ENCODE results near the gene CCDC69. TPM values are rescaled to one million over a fixed set of nuclear protein-coding genes. Genes with fewer than 3 reads are reported as not detected.

Gene CCDC69
- total and polyA plus RNA-seq, 10 of the 15 experiments (the other 5 are each of a cell fraction or from before 2014, with no cell fraction given), result 13.5 to 106 (median 70.1) TPM

DNA sequence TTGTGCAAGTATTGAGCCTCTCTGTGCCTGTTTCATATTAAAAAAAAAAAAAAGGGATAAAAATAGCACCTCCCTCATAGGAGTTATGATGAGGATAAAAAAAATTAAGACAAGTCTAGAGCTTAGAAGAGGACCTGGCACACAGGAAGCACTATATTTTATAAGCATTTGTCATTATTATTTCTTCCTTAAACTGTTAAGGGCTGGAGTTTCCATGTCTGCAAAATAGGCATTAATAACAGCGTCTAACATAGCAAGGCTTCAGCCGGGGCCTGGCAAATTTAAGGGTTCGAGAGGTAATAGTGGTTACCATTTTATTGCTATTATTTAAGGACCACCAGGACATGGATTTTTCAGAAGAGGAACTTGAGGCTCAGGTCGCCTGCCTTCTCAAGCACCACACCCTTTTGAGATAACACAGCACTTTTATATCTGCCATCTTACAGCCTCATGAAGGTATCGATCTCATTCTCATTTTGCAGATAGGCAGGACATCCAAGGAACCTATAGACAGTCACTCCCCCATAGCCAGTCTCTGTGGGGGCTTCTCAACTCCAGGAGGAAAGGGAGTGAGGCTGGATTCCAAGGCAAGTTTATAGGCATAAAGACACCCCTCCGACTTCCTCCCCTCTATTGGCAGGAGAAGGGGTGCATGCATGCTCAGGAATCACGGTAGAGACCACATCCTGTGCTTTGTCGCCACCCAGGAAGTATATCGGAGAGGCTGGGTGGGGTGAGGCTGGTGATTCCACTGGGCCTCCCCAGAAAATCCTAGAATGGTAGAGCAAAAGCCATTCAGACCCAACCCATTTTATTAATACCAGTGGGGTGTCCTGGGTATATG lies 68.7 kb downstream of the CCDC69 start:
- Histone ChIP-seq H3K79me2 (ENCODE audit: control insufficient read depth, insufficient read depth, low read length) (peaks cover 86% of the 10 kb centered on the region), H3K27ac (ENCODE audit: control insufficient read depth, insufficient read depth) (peak overlapping the region; percentile 89), H2AFZ (ENCODE audit: control insufficient read depth, low read depth, low read length) (no peak overlapping the region; the same call in 1 of the 2 replicates), H3K9me3 (replicated peaks; ENCODE audit: control insufficient read depth, insufficient read depth, low read length) (no peaks in the 10 kb centered on the region), H3K4me2 (ENCODE audit: control insufficient read depth, insufficient read depth) (peak overlapping the region; percentile 95), H3K4me1 (ENCODE audit: control insufficient read depth, insufficient read depth, low read length) (peaks cover 51% of the 10 kb centered on the region), H4K20me1 (ENCODE audit: control insufficient read depth, insufficient read depth) (no peaks in the 10 kb centered on the region), H3K36me3 (ENCODE audit: control insufficient read depth in 2 of 2, insufficient read depth in 2 of 2, low read length in 1 of 2) (0 out of 4 replicates have a peak, but pooled peaks cover 0 to 3% of the 10 kb centered on the region in 2 experiments), H3K9ac (ENCODE audit: control insufficient read depth, insufficient read depth, low read length) (peak overlapping the region; percentile 90), H3K27me3 (replicated peaks in 1 of 2; ENCODE audit: control insufficient read depth in 2 of 2, insufficient read depth in 2 of 2, low read length in 1 of 2) (no peaks in the 10 kb centered on the region), H3K4me3 (peak overlapping the region; percentile 97)
- 2% methylated on average over 9 of the region's 9 CpGs for WGBS (ENCODE audit: insufficient coverage, insufficient replicate concordance, low lambda C conversion rate, missing lambda C conversion rate)
- intact Hi-C loops (cut with micrococcal nuclease; ENCODE audit: unreplicated experiment) (loop anchor here (5.0 to 10.0 kb wide), 5 partner anchors 97 to 1350 kb away; partner anchors contain the start of genes CD74, G3BP1 and GM2A), in situ Hi-C loops (cut with MboI) (no loop called here)
- peak; percentile 35 for DNase-seq (ENCODE audit: low read depth, low spot score)
- FAIRE-seq, result peak; percentile 35
- ChIA-PET POLR2A (interaction anchor here (0.5 to 8.9 kb wide), 16 partner anchors 8 to 743 kb away, joined by 3 to 152 read pairs (median 4); partner anchors contain the start of genes CCDC69, CD74 and GM2A), SMC1A (ENCODE audit: uncharacterized antibody, unreplicated experiment) (interaction anchor here (0.7 to 35.3 kb wide), 9 partner anchors 9 to 702 kb away, joined by 3 to 1132 read pairs (median 3); no protein-coding TSS in a partner anchor), RAD21 (ENCODE audit: unreplicated experiment) (interaction anchor here (0.8 to 10.8 kb wide), 13 partner anchors 10 to 97 kb away, joined by 3 to 222 read pairs (median 7); partner anchors contain the start of gene GM2A), CTCF (interaction anchor here (0.8 to 40.1 kb wide), 8 partner anchors 8 to 143 kb away, joined by 3 to 1107 read pairs (median 7); no protein-coding TSS in a partner anchor)
- peak; percentile 28 for ATAC-seq
- TSS peak; percentile 43 for BruUV-seq (replicated peaks)
- TF ChIP-seq, protein P1, sequence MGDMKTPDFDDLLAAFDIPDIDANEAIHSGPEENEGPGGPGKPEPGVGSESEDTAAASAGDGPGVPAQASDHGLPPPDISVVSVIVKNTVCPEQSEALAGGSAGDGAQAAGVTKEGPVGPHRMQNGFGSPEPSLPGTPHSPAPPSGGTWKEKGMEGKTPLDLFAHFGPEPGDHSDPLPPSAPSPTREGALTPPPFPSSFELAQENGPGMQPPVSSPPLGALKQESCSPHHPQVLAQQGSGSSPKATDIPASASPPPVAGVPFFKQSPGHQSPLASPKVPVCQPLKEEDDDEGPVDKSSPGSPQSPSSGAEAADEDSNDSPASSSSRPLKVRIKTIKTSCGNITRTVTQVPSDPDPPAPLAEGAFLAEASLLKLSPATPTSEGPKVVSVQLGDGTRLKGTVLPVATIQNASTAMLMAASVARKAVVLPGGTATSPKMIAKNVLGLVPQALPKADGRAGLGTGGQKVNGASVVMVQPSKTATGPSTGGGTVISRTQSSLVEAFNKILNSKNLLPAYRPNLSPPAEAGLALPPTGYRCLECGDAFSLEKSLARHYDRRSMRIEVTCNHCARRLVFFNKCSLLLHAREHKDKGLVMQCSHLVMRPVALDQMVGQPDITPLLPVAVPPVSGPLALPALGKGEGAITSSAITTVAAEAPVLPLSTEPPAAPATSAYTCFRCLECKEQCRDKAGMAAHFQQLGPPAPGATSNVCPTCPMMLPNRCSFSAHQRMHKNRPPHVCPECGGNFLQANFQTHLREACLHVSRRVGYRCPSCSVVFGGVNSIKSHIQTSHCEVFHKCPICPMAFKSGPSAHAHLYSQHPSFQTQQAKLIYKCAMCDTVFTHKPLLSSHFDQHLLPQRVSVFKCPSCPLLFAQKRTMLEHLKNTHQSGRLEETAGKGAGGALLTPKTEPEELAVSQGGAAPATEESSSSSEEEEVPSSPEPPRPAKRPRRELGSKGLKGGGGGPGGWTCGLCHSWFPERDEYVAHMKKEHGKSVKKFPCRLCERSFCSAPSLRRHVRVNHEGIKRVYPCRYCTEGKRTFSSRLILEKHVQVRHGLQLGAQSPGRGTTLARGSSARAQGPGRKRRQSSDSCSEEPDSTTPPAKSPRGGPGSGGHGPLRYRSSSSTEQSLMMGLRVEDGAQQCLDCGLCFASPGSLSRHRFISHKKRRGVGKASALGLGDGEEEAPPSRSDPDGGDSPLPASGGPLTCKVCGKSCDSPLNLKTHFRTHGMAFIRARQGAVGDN (IDR thresholded peaks at IDR 0.05), result peak; percentile 71
- TF ChIP-seq, protein P2, sequence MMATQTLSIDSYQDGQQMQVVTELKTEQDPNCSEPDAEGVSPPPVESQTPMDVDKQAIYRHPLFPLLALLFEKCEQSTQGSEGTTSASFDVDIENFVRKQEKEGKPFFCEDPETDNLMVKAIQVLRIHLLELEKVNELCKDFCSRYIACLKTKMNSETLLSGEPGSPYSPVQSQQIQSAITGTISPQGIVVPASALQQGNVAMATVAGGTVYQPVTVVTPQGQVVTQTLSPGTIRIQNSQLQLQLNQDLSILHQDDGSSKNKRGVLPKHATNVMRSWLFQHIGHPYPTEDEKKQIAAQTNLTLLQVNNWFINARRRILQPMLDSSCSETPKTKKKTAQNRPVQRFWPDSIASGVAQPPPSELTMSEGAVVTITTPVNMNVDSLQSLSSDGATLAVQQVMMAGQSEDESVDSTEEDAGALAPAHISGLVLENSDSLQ (IDR thresholded peaks at IDR 0.05), result peak; percentile 11; the same call in 1 of the 2 replicates
- TF ChIP-seq EED (IDR thresholded peaks at IDR 0.05; ENCODE audit: low read depth) (peak; percentile 83; the same call in 1 of the 2 replicates), YY1 (IDR thresholded peaks at IDR 0.05; ENCODE audit: low read depth, low read length) (peak; percentile 59; the same call in 1 of the 2 replicates), MTA2 (IDR thresholded peaks at IDR 0.05; ENCODE audit: low read depth) (0 out of 2 replicates have a peak, but pooled peaks have one; percentile 20), NKRF (conservative IDR thresholded peaks at IDR 0.05) (peak; percentile 12; the same call in 1 of the 2 replicates), HSF1 (IDR thresholded peaks at IDR 0.05; ENCODE audit: low read depth, low read length) (0 out of 2 replicates have a peak, but pooled peaks have one; percentile 66), CBFB (IDR thresholded peaks at IDR 0.05; ENCODE audit: low read depth) (peak; percentile 31; the same call in 1 of the 2 replicates), MXI1 (IDR thresholded peaks at IDR 0.05; ENCODE audit: low read depth, low read length) (peak; percentile 49; the same call in 1 of the 2 replicates), SMAD5 (IDR thresholded peaks at IDR 0.05; ENCODE audit: low read depth) (peak; percentile 15; the same call in 1 of the 2 replicates), TBL1XR1 (IDR thresholded peaks at IDR 0.05; ENCODE audit: low read depth, low read length) (no peak), IKZF2 (IDR thresholded peaks at IDR 0.05) (peak; percentile 45 to 49; a peak in 3 of 4 replicates), ZNF622 (IDR thresholded peaks at IDR 0.05) (no peak)

Data from GM12878 (cell line).